ENCODE results near the gene TRPM8. TPM values are rescaled to one million over a fixed set of nuclear protein-coding genes. Genes with fewer than 3 reads are reported as not detected.

The TRPM8 gene
- total RNA-seq, 1 donor from 2014 or later, result 7.5 TPM

DNA sequence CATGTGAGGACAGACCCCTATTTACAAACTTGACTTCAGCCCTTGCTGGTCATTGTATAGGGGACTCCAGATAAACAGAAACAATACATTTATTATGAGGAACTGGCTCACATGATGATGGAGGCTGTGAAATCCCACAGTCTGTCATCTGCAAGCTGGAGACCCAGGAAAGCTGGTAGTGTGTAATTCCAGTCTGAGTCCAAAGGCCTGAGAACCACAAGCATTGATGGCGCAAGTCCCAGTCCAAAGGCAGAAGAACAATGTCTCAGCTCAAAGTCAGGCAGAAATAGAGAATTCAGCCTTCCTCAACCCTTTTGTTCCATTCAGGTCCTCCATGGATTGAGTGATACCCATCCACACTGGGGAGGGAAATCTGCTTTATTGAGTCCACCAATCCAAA is 105.3 kb downstream of the TRPM8 start:
- peaks cover 2% of the 10 kb centered on the region for H3K36me3 Mint-ChIP-seq
- peaks cover 9% of the 10 kb centered on the region for H3K4me1 ChIP-seq
- no peaks in the 10 kb centered on the region for H3K27me3 ChIP-seq
- no peak overlapping the region for H3K27ac ChIP-seq
- no peak overlapping the region for H3K9ac ChIP-seq
- H3F3A ChIP-seq (ENCODE audit: low read depth), result no peaks in the 10 kb centered on the region
- no peaks in the 10 kb centered on the region for H3K79me2 ChIP-seq (ENCODE audit: low read depth)
- H3K4me1 Mint-ChIP-seq, result peaks cover 23% of the 10 kb centered on the region
- peaks cover 10% of the 10 kb centered on the region for H3K27me3 Mint-ChIP-seq (ENCODE audit: insufficient read depth, low read depth)
- H3K36me3 ChIP-seq, result no peaks in the 10 kb centered on the region
- DNase-seq (ENCODE audit: low spot score), result no peak
- H2AFZ ChIP-seq (replicated peaks), result no peak overlapping the region
- no peak overlapping the region for H3K27ac Mint-ChIP-seq
- peaks cover 27% of the 10 kb centered on the region for H3K9me3 Mint-ChIP-seq
- no peak overlapping the region for H3K4me2 ChIP-seq
- TF ChIP-seq EZH2 (IDR thresholded peaks at IDR 0.05), result no peak
- TF ChIP-seq CTCF (IDR thresholded peaks at IDR 0.05), result no peak
- TF ChIP-seq EZH2phosphoT487 (IDR thresholded peaks at IDR 0.05), result no peak
- H4K20me1 ChIP-seq (ENCODE audit: low read depth), result no peaks in the 10 kb centered on the region
- no peaks in the 10 kb centered on the region for H3K9me3 ChIP-seq (ENCODE audit: low read depth)
- H3K4me3 Mint-ChIP-seq, result no peak overlapping the region
- no peak overlapping the region for H3K4me3 ChIP-seq

- Histone ChIP-seq H3F3A (ENCODE audit: low read depth) (no peaks in the 10 kb centered on the region), H3K4me3 (no peak overlapping the region), H3K36me3 (no peaks in the 10 kb centered on the region), H3K27me3 (no peaks in the 10 kb centered on the region), H3K4me1 (peaks cover 9% of the 10 kb centered on the region), H3K4me2 (no peak overlapping the region), H3K79me2 (ENCODE audit: low read depth) (no peaks in the 10 kb centered on the region), H3K9me3 (ENCODE audit: low read depth) (no peaks in the 10 kb centered on the region), H3K27ac (no peak overlapping the region), H4K20me1 (ENCODE audit: low read depth) (no peaks in the 10 kb centered on the region), H2AFZ (replicated peaks) (no peak overlapping the region), H3K9ac (no peak overlapping the region)
- peaks cover 25% of the 10 kb centered on the region for H3K9me3 Mint-ChIP-seq
- no peak for DNase-seq (ENCODE audit: low spot score)
- H3K4me1 Mint-ChIP-seq, result peaks cover 27% of the 10 kb centered on the region
- TF ChIP-seq EZH2phosphoT487 (IDR thresholded peaks at IDR 0.05) (no peak), EZH2 (IDR thresholded peaks at IDR 0.05) (no peak), CTCF (IDR thresholded peaks at IDR 0.05) (no peak)
- H3K27ac Mint-ChIP-seq, result no peak overlapping the region
- H3K4me3 Mint-ChIP-seq, result no peak overlapping the region
- H3K36me3 Mint-ChIP-seq, result peaks cover 4% of the 10 kb centered on the region
- peaks cover 8% of the 10 kb centered on the region for H3K27me3 Mint-ChIP-seq (ENCODE audit: insufficient read depth, low read depth)
These were observed 107.1 kb downstream of the TRPM8 start for GRCh38 chr2:234024304-234024703.

GRCh38 chr2:234025466-234025865 is 108.3 kb downstream of the TRPM8 start:
- H3K4me3 ChIP-seq, result no peak overlapping the region
- no peaks in the 10 kb centered on the region for H4K20me1 ChIP-seq (ENCODE audit: low read depth)
- Mint-ChIP-seq H3K36me3 (peaks cover 4% of the 10 kb centered on the region), H3K4me3 (peak overlapping the region; percentile 70), H3K27me3 (ENCODE audit: insufficient read depth, low read depth) (peaks cover 8% of the 10 kb centered on the region), H3K9me3 (peaks cover 25% of the 10 kb centered on the region), H3K4me1 (peaks cover 27% of the 10 kb centered on the region), H3K27ac (peak overlapping the region; percentile 67)
- DNase-seq (ENCODE audit: low spot score), result no peak
- H3K27ac ChIP-seq, result no peak overlapping the region
- H3K4me2 ChIP-seq, result no peak overlapping the region
- no peaks in the 10 kb centered on the region for H3K36me3 ChIP-seq
- no peaks in the 10 kb centered on the region for H3F3A ChIP-seq (ENCODE audit: low read depth)
- no peaks in the 10 kb centered on the region for H3K27me3 ChIP-seq
- no peak overlapping the region for H3K9ac ChIP-seq
- peaks cover 9% of the 10 kb centered on the region for H3K4me1 ChIP-seq
- H3K9me3 ChIP-seq (ENCODE audit: low read depth), result no peaks in the 10 kb centered on the region
- no peak overlapping the region for H2AFZ ChIP-seq (replicated peaks)
- no peaks in the 10 kb centered on the region for H3K79me2 ChIP-seq (ENCODE audit: low read depth)
- TF ChIP-seq EZH2 (IDR thresholded peaks at IDR 0.05) (no peak), EZH2phosphoT487 (IDR thresholded peaks at IDR 0.05) (no peak), CTCF (IDR thresholded peaks at IDR 0.05) (no peak)

Data from neural progenitor cell (in vitro differentiated cells).